IMR-90 (cell line): Measurements from ENCODE around the gene RANBP3. TPM values are rescaled to one million over a fixed set of nuclear protein-coding genes. Genes with fewer than 3 reads are reported as not detected.
A peak's percentile ranks its signal among the peaks of the same experiment; 100 is the strongest.

ENCODE experiments used
- ATAC-seq: fragments of 200-7000 bp; cut with Tn5 transposase; 2 replicates; pipeline ENCODE4 v1.9.1; 2020; ENCODE audit warnings: low read depth, mild to moderate bottlenecking, moderate library complexity
- BruUV-seq: library from RNA; stranded (reverse); fragments of 400-500 nt; replicated peaks from 2 replicates; lab custom pipeline; 2021; lab: Mats Ljungman, UMichigan
- CTCF ChIA-PET: fragments of 300-600 bp; formaldehyde crosslinking; extraction: SDS; loops from one replicate; lab custom pipeline; 2021; ENCODE audit warnings: antibody characterized with exemption; lab: Yijun Ruan, JAX
- POLR2A ChIA-PET: fragments of 300-600 bp; sonication (Branson Sonifier 250); formaldehyde crosslinking; loops from one replicate; lab custom pipeline; 2022; ENCODE audit warnings: antibody characterized with exemption; ENCODE audit not compliant: unreplicated experiment; lab: Charles Lee
- DNase-seq: peaks from one replicate; pipeline ENCODE4 v3.0.0; 2013
- H2AFZ ChIP-seq: replicated peaks from 2 replicates; pipeline ENCODE3; 2013; ENCODE audit warnings: low read length, mild to moderate bottlenecking; ENCODE audit not compliant: poor library complexity
- H2AK5ac ChIP-seq: 2 replicates; pipeline ENCODE4 v1.6.1; 2013; ENCODE audit warnings: low read depth, low read length, inconsistent platforms
- H2AK9ac ChIP-seq: replicated peaks from 2 replicates; pipeline ENCODE3; 2013; ENCODE audit warnings: mild to moderate bottlenecking, low read depth, low read length, moderate library complexity; ENCODE audit not compliant: poor library complexity
- H2BK120ac ChIP-seq: 2 replicates; pipeline ENCODE4 v1.6.1; 2013; ENCODE audit warnings: low read depth, low read length, inconsistent platforms
- H2BK15ac ChIP-seq: 3 replicates; pipeline ENCODE4 v1.6.1; 2013; ENCODE audit warnings: low read depth, low read length, inconsistent platforms
- H2BK20ac ChIP-seq: 2 replicates; pipeline ENCODE4 v1.6.1; 2013; ENCODE audit warnings: low read depth, mild to moderate bottlenecking, inconsistent platforms, low read length, moderate library complexity
- H2BK5ac ChIP-seq: 2 replicates; pipeline ENCODE4 v1.6.1; 2013; ENCODE audit warnings: mild to moderate bottlenecking, low read depth, low read length, inconsistent platforms; ENCODE audit not compliant: poor library complexity, severe bottlenecking
- H3K14ac ChIP-seq: replicated peaks from 2 replicates; pipeline ENCODE4 v1.6.1; 2013; ENCODE audit warnings: low read depth, low read length, inconsistent platforms
- H3K18ac ChIP-seq: 2 replicates; pipeline ENCODE4 v1.6.1; 2013; ENCODE audit warnings: low read depth, low read length, control low read depth
- H3K23ac ChIP-seq: 2 replicates; pipeline ENCODE4 v1.6.1; 2013; ENCODE audit warnings: low read depth, low read length, inconsistent platforms
- H3K27ac ChIP-seq: 2 replicates; pipeline ENCODE4 v1.5.1; 2013; ENCODE audit warnings: mild to moderate bottlenecking, control low read depth, low read length; ENCODE audit not compliant: insufficient read depth
- H3K27me3 ChIP-seq: 2 replicates; pipeline ENCODE4 v1.6.1; 2013; ENCODE audit warnings: low read length; ENCODE audit not compliant: control insufficient read depth, insufficient read depth
- H3K36me3 ChIP-seq: 2 replicates; pipeline ENCODE4 v1.6.1; 2013; ENCODE audit warnings: low read length, mixed read lengths; ENCODE audit not compliant: control insufficient read depth, insufficient read depth
- H3K4ac ChIP-seq: 2 replicates; pipeline ENCODE4 v1.6.1; 2013; ENCODE audit warnings: low read depth, low read length, inconsistent platforms
- H3K4me1 ChIP-seq: 2 replicates; pipeline ENCODE4 v1.6.1; 2013; ENCODE audit warnings: low read length, mixed read lengths; ENCODE audit not compliant: control insufficient read depth, insufficient read depth
- H3K4me2 ChIP-seq: 2 replicates; pipeline ENCODE4 v1.6.1; 2013; ENCODE audit warnings: low read depth, mild to moderate bottlenecking, control low read depth, low read length, moderate library complexity
- H3K4me3 ChIP-seq: 2 replicates; pipeline ENCODE4 v1.5.1; 2013; ENCODE audit warnings: low read depth, mild to moderate bottlenecking, control low read depth, low read length, moderate library complexity; ENCODE audit not compliant: insufficient read depth
- H3K56ac ChIP-seq: 2 replicates; pipeline ENCODE4 v1.6.1; 2013; ENCODE audit warnings: low read length, inconsistent platforms; ENCODE audit not compliant: insufficient read depth; ENCODE audit errors: extremely low read depth
- H3K79me1 ChIP-seq, 2 experiments: 2 replicates each; pipeline ENCODE4 v1.6.1; 2013; ENCODE audit warnings: low read length in 2 of 2, inconsistent platforms in 1 of 2, low read depth in 1 of 2
- H3K9ac ChIP-seq: 2 replicates; pipeline ENCODE4 v1.6.1; 2013; ENCODE audit warnings: low read depth, low read length, control low read depth
- H3K9me1 ChIP-seq: 2 replicates; pipeline ENCODE4 v1.6.1; 2013; ENCODE audit warnings: low read length, inconsistent platforms; ENCODE audit not compliant: insufficient read depth
- H3K9me3 ChIP-seq: 2 replicates; pipeline ENCODE4 v1.6.1; 2013; ENCODE audit warnings: low read length; ENCODE audit not compliant: control insufficient read depth, insufficient read depth
- H4K20me1 ChIP-seq: 2 replicates; pipeline ENCODE4 v1.6.1; 2013; ENCODE audit warnings: low read length, inconsistent platforms; ENCODE audit not compliant: insufficient read depth
- H4K5ac ChIP-seq: 2 replicates; pipeline ENCODE4 v1.6.1; 2013; ENCODE audit warnings: mild to moderate bottlenecking, low read depth, low read length, control low read depth
- H4K8ac ChIP-seq, 2 experiments: 2 replicates each; pipeline ENCODE4 v1.6.1; 2013; ENCODE audit warnings: low read depth in 2 of 2, low read length in 2 of 2, control low read depth in 1 of 2, inconsistent platforms in 1 of 2
- H4K91ac ChIP-seq: 2 replicates; pipeline ENCODE4 v1.6.1; 2013; ENCODE audit warnings: low read depth, low read length, inconsistent platforms; ENCODE audit not compliant: insufficient read depth
- BHLHE40 ChIP-seq: fragments of 150-350 bp; IDR thresholded peaks from 2 replicates; pipeline ENCODE4 v1.6.1; 2016; ENCODE audit warnings: mild to moderate bottlenecking, low read depth, low read length
- FOS ChIP-seq: fragments of 150-350 bp; IDR thresholded peaks from 2 replicates; pipeline ENCODE4 v1.6.1; 2016; ENCODE audit warnings: low read depth, low read length
- MXI1 ChIP-seq: IDR thresholded peaks from 2 replicates; pipeline ENCODE4 v1.6.1; 2012; ENCODE audit warnings: low read depth, mild to moderate bottlenecking, low read length, moderate library complexity, borderline replicate concordance
- NFE2L2 ChIP-seq: fragments of 150-350 bp; IDR thresholded peaks from 2 replicates; pipeline ENCODE4 v1.6.1; 2016; ENCODE audit warnings: low read depth, mild to moderate bottlenecking, low read length
- SMC3 ChIP-seq: fragments of 150-350 bp; IDR thresholded peaks from 2 replicates; pipeline ENCODE4 v1.6.1; 2016; ENCODE audit warnings: low read depth, mild to moderate bottlenecking, antibody characterized with exemption, low read length, moderate library complexity
- WGBS, 2 experiments: methylation state at CpG; one replicate each; pipeline versions ENCODE4 v1.1.5 to v1.1.7; 2013; ENCODE audit warnings: missing lambda C conversion rate in 2 of 2; ENCODE audit not compliant: insufficient read length in 1 of 2; ENCODE audit errors: extremely low coverage in 2 of 2; 5-methylcytosine and 5-hydroxymethylcytosine counted together
- dilution Hi-C: fragments of 300-500 bp; cut with HindIII; formaldehyde crosslinking; loops from one replicate; pipeline ENCODE4 v1.14.3; 2018; ENCODE audit warnings: low sequenced_read_pairs; ENCODE audit not compliant: unreplicated experiment
- in situ Hi-C: fragments of 300-500 bp; cut with MboI; formaldehyde crosslinking; loops from 3 replicates; pipeline ENCODE4 v1.14.3; 2019; ENCODE audit warnings: low sequenced_read_pairs, inconsistent platforms, mixed read lengths
- intact Hi-C: fragments of 100-400 bp; cut with micrococcal nuclease; formaldehyde crosslinking; loops from 2 replicates; pipeline ENCODE4 v1.10.0; 2022
- polyA plus RNA-seq, 3 experiments: library from polyadenylated mRNA; depleted of rRNA; stranded (reverse); fragments of >200 nt; gene quantifications; 2 replicates each; pipeline ENCODE4 v1.2.3, GENCODE V29; 2012; ENCODE audit warnings: low replicate concordance in 1 of 3
- total RNA-seq: library from RNA; depleted of rRNA; stranded (reverse); fragments of >200 nt; gene quantifications from 2 replicates; pipeline ENCODE4 v1.2.3, GENCODE V29; 2012

RANBP3 gene
- total and polyA plus RNA-seq, 2 of the 4 experiments (the other 2 are of a cell fraction) = 42.5 to 111 TPM

GRCh38 chr19:5926641-5927440 lies 51.1 kb downstream of the RANBP3 start:
- no peaks in the 10 kb centered on the region for H3K9me3 ChIP-seq
- peaks cover 1% of the 10 kb centered on the region; the same call in 1 of the 2 replicates for H3K4me1 ChIP-seq
- no peak overlapping the region for H3K4me3 ChIP-seq
- no peak overlapping the region for H3K14ac ChIP-seq
- intact Hi-C loops = no loop called here
- H3K4ac ChIP-seq = no peak overlapping the region
- no peak overlapping the region for H3K4me2 ChIP-seq
- no peak overlapping the region for H3K27ac ChIP-seq
- BruUV-seq = no TSS peak
- no peak overlapping the region for H3K18ac ChIP-seq
- dilution Hi-C loops = no loop called here
- no peak for TF ChIP-seq FOS
- no peak for TF ChIP-seq NFE2L2
- no peak for TF ChIP-seq SMC3
- TF ChIP-seq BHLHE40 = no peak
- no peak for TF ChIP-seq MXI1
- no peak overlapping the region for H2BK15ac ChIP-seq
- WGBS, 2 experiments = 57% methylated on average over 3 of the region's 14 CpGs; no CpG with 5 or more reads in 1 of the 2 experiments
- ChIA-PET CTCF (no interaction called here), POLR2A (no interaction called here)
- no peak overlapping the region for H3K23ac ChIP-seq
- no peak overlapping the region for H4K8ac ChIP-seq
- in situ Hi-C loops = no loop called here
- no peak overlapping the region for H2AK9ac ChIP-seq
- H3K36me3 ChIP-seq = peaks cover 89% of the 10 kb centered on the region
- no peak overlapping the region for H2AFZ ChIP-seq
- no peak overlapping the region for H3K56ac ChIP-seq
- ATAC-seq (peak; percentile 45), DNase-seq (no peak)
- no peaks in the 10 kb centered on the region for H3K27me3 ChIP-seq
- peaks cover 4 to 29% of the 10 kb centered on the region in 2 experiments; a peak in 3 of 4 replicates for H3K79me1 ChIP-seq
- H2BK5ac ChIP-seq = no peak overlapping the region
- H4K91ac ChIP-seq = no peak overlapping the region
- no peaks in the 10 kb centered on the region for H4K20me1 ChIP-seq
- no peak overlapping the region for H2BK120ac ChIP-seq
- no peak overlapping the region for H2AK5ac ChIP-seq
- no peak overlapping the region for H2BK20ac ChIP-seq
- H3K9ac ChIP-seq = no peak overlapping the region
- H4K5ac ChIP-seq = no peak overlapping the region
- H3K9me1 ChIP-seq = 0 out of 2 replicates have a peak, but pooled peaks cover 2% of the 10 kb centered on the region
